Panc1 (cell line): Measurements from ENCODE around the gene SIL1. TPM values are rescaled to one million over a fixed set of nuclear protein-coding genes. Genes with fewer than 3 reads are reported as not detected.

Source experiments
- ATAC-seq: fragments of 200-7000 bp; cut with Tn5 transposase; 2 replicates; pipeline ENCODE4 v1.9.1; 2020; ENCODE audit warnings: mild to moderate bottlenecking, moderate library complexity
- BruUV-seq: library from RNA; stranded (reverse); fragments of 400-500 nt; replicated peaks from 2 replicates; lab custom pipeline; 2021; lab: Mats Ljungman, UMichigan
- CTCF ChIA-PET: fragments of 300-600 bp; sonication (Branson Sonifier 250); formaldehyde crosslinking; loops from one replicate; lab custom pipeline; 2022; ENCODE audit warnings: antibody characterized with exemption; lab: Charles Lee
- POLR2A ChIA-PET: fragments of 300-600 bp; sonication (Branson Sonifier 250); formaldehyde crosslinking; loops from one replicate; lab custom pipeline; 2022; ENCODE audit warnings: antibody characterized with exemption; lab: Charles Lee
- DNase-seq: peaks from one replicate; pipeline ENCODE4 v3.0.0-alpha.2; 2010; ENCODE audit warnings: low read depth, low spot score
- H3K27ac ChIP-seq: 2 replicates; pipeline ENCODE4 v1.5.1; 2011; ENCODE audit warnings: mild to moderate bottlenecking, low read length, inconsistent platforms
- H3K27me3 ChIP-seq: fragments of 200-500 bp; sonication (Bioruptor generic); 2 replicates; pipeline ENCODE4 v1.6.0; 2014; ENCODE audit warnings: low read length, inconsistent platforms; ENCODE audit not compliant: control insufficient read depth, insufficient read depth
- H3K36me3 ChIP-seq: fragments of 200-500 bp; sonication (Bioruptor generic); 2 replicates; pipeline ENCODE4 v1.5.1; 2014; ENCODE audit warnings: inconsistent platforms, mild to moderate bottlenecking, low read length, moderate library complexity; ENCODE audit not compliant: control insufficient read depth, insufficient read depth
- H3K4me1 ChIP-seq: 2 replicates; pipeline ENCODE4 v1.5.1; 2011; ENCODE audit warnings: inconsistent platforms, mild to moderate bottlenecking, low read length, moderate library complexity; ENCODE audit not compliant: control insufficient read depth, insufficient read depth
- H3K4me3 ChIP-seq, 2 experiments: 2 replicates each; pipeline ENCODE4 v1.5.1; 2011 to 2012; ENCODE audit warnings: low read depth in 2 of 2, low read length in 2 of 2, mild to moderate bottlenecking in 2 of 2, inconsistent platforms in 1 of 2, moderate library complexity in 1 of 2
- H3K9me3 ChIP-seq: fragments of 200-500 bp; sonication (Bioruptor generic); 2 replicates; pipeline ENCODE4 v1.5.1; 2014; ENCODE audit warnings: low read depth, mild to moderate bottlenecking, inconsistent platforms, low read length, moderate library complexity; ENCODE audit not compliant: control insufficient read depth, insufficient read depth
- POLR2AphosphoS5 ChIP-seq: IDR thresholded peaks from 2 replicates; pipeline ENCODE4 v1.6.1; 2012; ENCODE audit warnings: mild to moderate bottlenecking, low read depth, low read length, moderate library complexity
- REST ChIP-seq, 2 experiments: IDR thresholded peaks; 2 replicates each; pipeline ENCODE4 v1.6.1; 2011 to 2012; ENCODE audit warnings: low read depth in 2 of 2, control low read depth in 1 of 2, low read length in 1 of 2, mild to moderate bottlenecking in 1 of 2, moderate library complexity in 1 of 2; ENCODE audit not compliant: insufficient read depth in 1 of 2
- SIN3A ChIP-seq: IDR thresholded peaks from 2 replicates; pipeline ENCODE4 v1.6.1; 2012; ENCODE audit warnings: low read depth, mild to moderate bottlenecking, low read length, moderate library complexity, borderline replicate concordance; ENCODE audit not compliant: insufficient read depth
- TCF7L2 ChIP-seq: IDR thresholded peaks from 2 replicates; pipeline ENCODE4 v1.6.1; 2011; ENCODE audit warnings: mild to moderate bottlenecking, low read depth, low read length, inconsistent platforms
- in situ Hi-C: cut with HindIII; loops from 2 replicates; pipeline ENCODE4 v1.10.0; 2016; ENCODE audit warnings: low sequenced_read_pairs, low pct_unique_long_range_greater_than_20kb
- intact Hi-C: fragments of 100-400 bp; cut with micrococcal nuclease; formaldehyde crosslinking; loops from one replicate; pipeline ENCODE4 v1.10.0; 2022; ENCODE audit not compliant: unreplicated experiment
- total RNA-seq: library from RNA; stranded (reverse); gene quantifications from one replicate; pipeline ENCODE4 v1.2.1, GENCODE V29; 2021; ENCODE audit not compliant: unreplicated experiment
- TF ChIP-seq, protein P1 (sequence below): fragments of 450-650 bp; IDR thresholded peaks from 2 replicates; pipeline ENCODE4 v1.5.1; 2017; ENCODE audit warnings: mild to moderate bottlenecking

SIL1 gene
- total RNA-seq, 1 experiment from 2014 or later, result 35.4 TPM

GRCh38 chr5:139146809-139147482 lies 51.2 kb downstream of the SIL1 start:
- H3K9me3 ChIP-seq, result no peaks in the 10 kb centered on the region
- BruUV-seq, result no TSS peak
- ChIA-PET CTCF (no interaction called here), POLR2A (interaction anchor here (0.6 to 0.8 kb wide), 2 partner anchors 11 to 16 kb away, joined by 3 to 5 read pairs; no protein-coding TSS in a partner anchor)
- DNase-seq (no peak), ATAC-seq (peak; percentile 38; the same call in 1 of the 2 replicates)
- H3K27me3 ChIP-seq, result no peaks in the 10 kb centered on the region
- intact Hi-C loops, result no loop called here
- H3K36me3 ChIP-seq, result no peaks in the 10 kb centered on the region
- in situ Hi-C loops, result no loop called here
- no peak overlapping the region for H3K27ac ChIP-seq
- TF ChIP-seq REST (IDR thresholded peaks at IDR 0.05; ENCODE audit: insufficient read depth in 1 of 2, low read depth in 2 of 2, low read length in 1 of 2), result no peak
- H3K4me3 ChIP-seq, result no peak overlapping the region
- 0 out of 2 replicates have a peak, but pooled peaks cover 5% of the 10 kb centered on the region for H3K4me1 ChIP-seq

DNA sequence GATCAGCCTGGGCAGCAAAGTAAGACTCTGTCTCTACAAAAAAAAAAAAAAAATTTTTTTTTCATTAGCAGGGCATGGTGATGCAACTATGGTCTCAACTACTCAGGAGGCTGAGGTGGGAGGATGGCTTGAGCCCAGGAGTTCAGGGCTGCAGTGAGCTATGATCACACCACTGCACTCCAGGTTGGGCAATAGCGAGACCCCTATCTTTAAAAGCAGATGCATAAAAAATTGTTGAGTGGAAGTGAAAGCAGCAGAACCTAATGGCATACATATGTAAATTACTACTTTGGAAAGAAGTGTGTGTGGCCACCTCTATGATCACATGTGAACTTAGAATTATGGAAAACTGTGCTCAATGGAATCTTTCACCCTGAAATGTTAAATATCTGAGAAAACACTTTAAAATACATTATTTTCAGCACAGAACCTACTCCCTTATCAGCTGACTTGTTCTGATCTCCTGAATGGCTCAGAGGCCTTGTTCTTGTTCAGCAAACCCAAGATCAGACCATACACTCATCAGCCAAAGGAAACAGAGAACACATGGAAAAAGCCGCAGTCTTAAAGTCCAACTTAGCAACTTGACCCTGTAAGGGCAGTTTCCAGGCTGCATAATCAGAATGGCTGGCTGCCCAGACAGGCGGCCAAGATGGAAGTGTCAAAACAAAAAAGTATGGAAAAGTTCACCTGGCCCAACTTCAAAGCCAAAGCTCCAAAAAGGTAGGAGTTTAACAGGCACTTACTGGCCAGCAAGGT lies 56.5 kb downstream of the SIL1 start:
- Histone ChIP-seq H3K27me3 (no peaks in the 10 kb centered on the region), H3K27ac (no peak overlapping the region), H3K4me3 (no peak overlapping the region), H3K4me1 (peaks cover 5% of the 10 kb centered on the region; the same call in 1 of the 2 replicates), H3K36me3 (no peaks in the 10 kb centered on the region), H3K9me3 (no peaks in the 10 kb centered on the region)
- intact Hi-C loops (no loop called here), in situ Hi-C loops (no loop called here)
- no peak for TF ChIP-seq SIN3A
- TF ChIP-seq POLR2AphosphoS5, result no peak
- TF ChIP-seq TCF7L2, result 0 out of 2 replicates have a peak, but pooled peaks have one; percentile 58
- no peak for TF ChIP-seq REST (IDR thresholded peaks at IDR 0.05; ENCODE audit: insufficient read depth in 1 of 2, low read depth in 2 of 2, low read length in 1 of 2)
- TF ChIP-seq, protein P1, sequence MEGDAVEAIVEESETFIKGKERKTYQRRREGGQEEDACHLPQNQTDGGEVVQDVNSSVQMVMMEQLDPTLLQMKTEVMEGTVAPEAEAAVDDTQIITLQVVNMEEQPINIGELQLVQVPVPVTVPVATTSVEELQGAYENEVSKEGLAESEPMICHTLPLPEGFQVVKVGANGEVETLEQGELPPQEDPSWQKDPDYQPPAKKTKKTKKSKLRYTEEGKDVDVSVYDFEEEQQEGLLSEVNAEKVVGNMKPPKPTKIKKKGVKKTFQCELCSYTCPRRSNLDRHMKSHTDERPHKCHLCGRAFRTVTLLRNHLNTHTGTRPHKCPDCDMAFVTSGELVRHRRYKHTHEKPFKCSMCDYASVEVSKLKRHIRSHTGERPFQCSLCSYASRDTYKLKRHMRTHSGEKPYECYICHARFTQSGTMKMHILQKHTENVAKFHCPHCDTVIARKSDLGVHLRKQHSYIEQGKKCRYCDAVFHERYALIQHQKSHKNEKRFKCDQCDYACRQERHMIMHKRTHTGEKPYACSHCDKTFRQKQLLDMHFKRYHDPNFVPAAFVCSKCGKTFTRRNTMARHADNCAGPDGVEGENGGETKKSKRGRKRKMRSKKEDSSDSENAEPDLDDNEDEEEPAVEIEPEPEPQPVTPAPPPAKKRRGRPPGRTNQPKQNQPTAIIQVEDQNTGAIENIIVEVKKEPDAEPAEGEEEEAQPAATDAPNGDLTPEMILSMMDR, result no peak
- DNase-seq (no peak), ATAC-seq (no peak)
- POLR2A ChIA-PET, result no interaction called here
- no TSS peak for BruUV-seq
- CTCF ChIA-PET, result no interaction called here
